ENCODE measurements around the gene PLCH1. TPM values are rescaled to one million over a fixed set of nuclear protein-coding genes. Genes with fewer than 3 reads are reported as not detected.

PLCH1 gene
- total and polyA plus RNA-seq, 2 experiments from 2014 or later: 2.6 to 5.8 TPM

GRCh38 chr3:155757577-155757976, 12.7 kb upstream of the PLCH1 start:
- Histone ChIP-seq H3K4me1 (ENCODE audit: insufficient read depth) (no peaks in the 10 kb centered on the region), H3K27me3 (no peaks in the 10 kb centered on the region), H3K4me3 (no peak overlapping the region), H3K27ac (no peak overlapping the region), H3K79me2 (no peaks in the 10 kb centered on the region), H2AFZ (no peak overlapping the region), H3K36me3 (replicated peaks; ENCODE audit: insufficient read depth, low read depth) (no peaks in the 10 kb centered on the region), H3K9me2 (replicated peaks; ENCODE audit: insufficient read depth) (no peaks in the 10 kb centered on the region), H3K9me3 (ENCODE audit: low read depth) (no peaks in the 10 kb centered on the region), H4K20me1 (ENCODE audit: insufficient read depth, poor library complexity, severe bottlenecking) (no peaks in the 10 kb centered on the region), H3K4me2 (no peak overlapping the region)
- no peak for DNase-seq (ENCODE audit: low spot score)
- TF ChIP-seq EZH2phosphoT487 (IDR thresholded peaks at IDR 0.05; ENCODE audit: low read depth, severe bottlenecking, unreplicated experiment) (no peak), EZH2 (IDR thresholded peaks at IDR 0.05; ENCODE audit: borderline replicate concordance) (no peak), CTCF (IDR thresholded peaks at IDR 0.05; ENCODE audit: poor library complexity) (no peak)
- over 99% methylated on average over 7 of the region's 7 CpGs for WGBS (ENCODE audit: low lambda C conversion rate, missing lambda C conversion rate)

GRCh38 chr3:155753038-155753639, 8.3 kb upstream of the PLCH1 start:
- Histone ChIP-seq H3K79me2 (no peaks in the 10 kb centered on the region), H3K4me3 (no peak overlapping the region), H4K20me1 (ENCODE audit: insufficient read depth, poor library complexity, severe bottlenecking) (no peaks in the 10 kb centered on the region), H3K9me3 (ENCODE audit: low read depth) (no peaks in the 10 kb centered on the region), H3K27ac (no peak overlapping the region), H3K4me2 (no peak overlapping the region), H3K4me1 (ENCODE audit: insufficient read depth) (peaks cover 6% of the 10 kb centered on the region), H3K9me2 (replicated peaks; ENCODE audit: insufficient read depth) (no peaks in the 10 kb centered on the region), H2AFZ (no peak overlapping the region), H3K36me3 (replicated peaks; ENCODE audit: insufficient read depth, low read depth) (no peaks in the 10 kb centered on the region), H3K27me3 (no peaks in the 10 kb centered on the region)
- WGBS (ENCODE audit: low lambda C conversion rate, missing lambda C conversion rate): 76% methylated on average over 11 of the region's 11 CpGs
- TF ChIP-seq CTCF (IDR thresholded peaks at IDR 0.05; ENCODE audit: poor library complexity) (peak; percentile 48), EZH2phosphoT487 (IDR thresholded peaks at IDR 0.05; ENCODE audit: low read depth, severe bottlenecking, unreplicated experiment) (no peak), EZH2 (IDR thresholded peaks at IDR 0.05; ENCODE audit: borderline replicate concordance) (no peak)
- DNase-seq (ENCODE audit: low spot score): peak; percentile 50

- WGBS (ENCODE audit: low lambda C conversion rate, missing lambda C conversion rate): 43% methylated on average over 8 of the region's 8 CpGs
- DNase-seq (ENCODE audit: low spot score): peak; percentile 36
- TF ChIP-seq CTCF (IDR thresholded peaks at IDR 0.05; ENCODE audit: poor library complexity) (no peak), EZH2 (IDR thresholded peaks at IDR 0.05; ENCODE audit: borderline replicate concordance) (no peak), EZH2phosphoT487 (IDR thresholded peaks at IDR 0.05; ENCODE audit: low read depth, severe bottlenecking, unreplicated experiment) (no peak)
- Histone ChIP-seq H3K9me3 (ENCODE audit: low read depth) (no peaks in the 10 kb centered on the region), H3K4me2 (peak overlapping the region; percentile 44), H3K4me1 (ENCODE audit: insufficient read depth) (peaks cover 10% of the 10 kb centered on the region), H3K79me2 (no peaks in the 10 kb centered on the region), H3K27ac (peak overlapping the region; percentile 47), H3K36me3 (replicated peaks; ENCODE audit: insufficient read depth, low read depth) (no peaks in the 10 kb centered on the region), H2AFZ (no peak overlapping the region), H4K20me1 (ENCODE audit: insufficient read depth, poor library complexity, severe bottlenecking) (no peaks in the 10 kb centered on the region), H3K4me3 (no peak overlapping the region), H3K27me3 (no peaks in the 10 kb centered on the region), H3K9me2 (replicated peaks; ENCODE audit: insufficient read depth) (no peaks in the 10 kb centered on the region)
These were observed 3.9 kb upstream of the PLCH1 start for GRCh38 chr3:155748611-155749365.

All from hepatocyte (in vitro differentiated cells).